ENCODE measurements around the gene TAX1BP1.

GRCh38 chr7:27727058-27727457, 12.9 kb upstream of the TAX1BP1 start:
- no peak for TF ChIP-seq POLR2A (IDR thresholded peaks at IDR 0.05; ENCODE audit: extremely low read depth, insufficient read length)
- TF ChIP-seq, protein P1, sequence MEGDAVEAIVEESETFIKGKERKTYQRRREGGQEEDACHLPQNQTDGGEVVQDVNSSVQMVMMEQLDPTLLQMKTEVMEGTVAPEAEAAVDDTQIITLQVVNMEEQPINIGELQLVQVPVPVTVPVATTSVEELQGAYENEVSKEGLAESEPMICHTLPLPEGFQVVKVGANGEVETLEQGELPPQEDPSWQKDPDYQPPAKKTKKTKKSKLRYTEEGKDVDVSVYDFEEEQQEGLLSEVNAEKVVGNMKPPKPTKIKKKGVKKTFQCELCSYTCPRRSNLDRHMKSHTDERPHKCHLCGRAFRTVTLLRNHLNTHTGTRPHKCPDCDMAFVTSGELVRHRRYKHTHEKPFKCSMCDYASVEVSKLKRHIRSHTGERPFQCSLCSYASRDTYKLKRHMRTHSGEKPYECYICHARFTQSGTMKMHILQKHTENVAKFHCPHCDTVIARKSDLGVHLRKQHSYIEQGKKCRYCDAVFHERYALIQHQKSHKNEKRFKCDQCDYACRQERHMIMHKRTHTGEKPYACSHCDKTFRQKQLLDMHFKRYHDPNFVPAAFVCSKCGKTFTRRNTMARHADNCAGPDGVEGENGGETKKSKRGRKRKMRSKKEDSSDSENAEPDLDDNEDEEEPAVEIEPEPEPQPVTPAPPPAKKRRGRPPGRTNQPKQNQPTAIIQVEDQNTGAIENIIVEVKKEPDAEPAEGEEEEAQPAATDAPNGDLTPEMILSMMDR (IDR thresholded peaks at IDR 0.05; ENCODE audit: low read depth, low read length), result no peak

Measured in NB4 (cell line).